Ammon's horn (tissue), 1 donor: ENCODE results near the gene TMEM250.
"Not testable (repeated sequence)": the region's sequence is repeated elsewhere in the genome, so short reads cannot be mapped to it uniquely, and the experiment has no call there.

Experiments
- DNase-seq: peaks from one replicate; pipeline ENCODE4 v3.0.0-alpha.2; 2016; ENCODE audit warnings: low spot score

The TMEM250 gene, protein sequence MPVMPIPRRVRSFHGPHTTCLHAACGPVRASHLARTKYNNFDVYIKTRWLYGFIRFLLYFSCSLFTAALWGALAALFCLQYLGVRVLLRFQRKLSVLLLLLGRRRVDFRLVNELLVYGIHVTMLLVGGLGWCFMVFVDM

DNA sequence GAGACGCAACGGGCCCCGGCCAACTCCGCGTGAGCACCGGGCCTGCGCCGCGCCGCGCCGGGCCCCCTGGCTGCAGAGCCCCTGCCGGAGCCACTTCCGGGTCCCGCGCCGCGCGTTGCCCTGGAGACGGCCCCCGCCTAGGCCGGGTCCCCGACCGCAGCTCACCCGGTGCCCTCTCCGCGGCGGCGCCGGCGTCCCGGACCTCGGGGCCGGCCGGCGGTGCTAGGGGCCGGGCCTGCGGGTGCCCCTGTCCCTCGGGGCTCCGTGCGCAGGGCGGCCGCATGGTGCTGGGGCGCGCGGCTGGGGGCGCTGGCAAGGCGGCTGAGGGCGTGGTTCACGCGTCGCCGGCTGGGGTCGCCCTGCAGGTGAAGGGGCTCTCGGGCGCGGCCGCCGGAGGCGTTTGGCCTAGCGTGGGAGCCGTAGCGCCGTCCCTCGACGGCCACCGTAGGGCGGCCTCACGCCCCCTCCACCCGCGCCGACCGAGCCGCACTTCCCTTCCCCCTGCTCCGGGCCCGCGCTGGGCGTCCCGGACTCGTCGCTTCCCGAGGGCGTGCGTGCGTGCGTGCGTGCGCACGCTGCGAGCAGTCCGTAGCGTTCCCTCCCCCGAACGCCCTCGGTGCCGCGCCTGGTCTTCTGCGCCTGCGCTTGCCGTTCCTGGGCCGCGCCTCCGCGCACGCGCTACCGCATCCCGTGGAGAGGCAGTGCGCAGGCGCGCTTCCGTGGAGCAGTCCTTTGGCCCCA lies at the start of gene TMEM250:
TMEM250 (minus strand) TSS at position 556 of the 741 bp plus-strand sequence. CDS start 1,975 bp downstream, outside the sequence.
- peak; percentile 95 for DNase-seq

GRCh38 chr9:136163248-136163850 lies 44.7 kb upstream of the TMEM250 start:
- DNase-seq: no peak

DNA sequence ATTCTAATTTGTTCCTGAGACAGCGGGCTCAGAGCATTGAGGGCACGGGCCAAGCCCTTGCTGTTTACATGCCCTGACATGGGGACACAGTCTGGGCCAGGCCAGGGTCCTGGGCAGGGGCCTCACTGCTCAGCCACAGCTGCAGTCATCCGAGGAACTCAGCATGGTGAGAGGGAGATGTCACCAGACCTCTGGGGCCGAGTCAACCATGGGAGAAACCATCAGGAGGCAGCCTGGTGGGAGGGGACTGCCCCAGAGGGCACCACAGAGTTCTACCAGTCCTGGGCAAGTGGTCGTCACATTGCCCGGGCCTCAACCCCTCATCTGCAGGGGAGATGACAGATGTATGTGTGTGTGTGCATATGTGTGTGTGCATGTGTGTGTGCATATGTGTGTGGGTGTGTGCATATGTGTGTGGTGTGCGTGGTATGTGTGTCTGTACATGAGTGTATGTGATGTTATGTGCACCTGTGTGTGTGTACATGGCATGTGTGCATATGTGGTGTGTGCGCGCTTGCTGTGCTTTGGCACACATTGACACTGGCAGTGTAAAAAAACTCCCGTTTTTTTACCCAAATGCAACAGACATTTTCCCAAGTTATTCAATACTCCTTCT lies 42.4 kb upstream of the TMEM250 start:
- no peak for DNase-seq

DNA sequence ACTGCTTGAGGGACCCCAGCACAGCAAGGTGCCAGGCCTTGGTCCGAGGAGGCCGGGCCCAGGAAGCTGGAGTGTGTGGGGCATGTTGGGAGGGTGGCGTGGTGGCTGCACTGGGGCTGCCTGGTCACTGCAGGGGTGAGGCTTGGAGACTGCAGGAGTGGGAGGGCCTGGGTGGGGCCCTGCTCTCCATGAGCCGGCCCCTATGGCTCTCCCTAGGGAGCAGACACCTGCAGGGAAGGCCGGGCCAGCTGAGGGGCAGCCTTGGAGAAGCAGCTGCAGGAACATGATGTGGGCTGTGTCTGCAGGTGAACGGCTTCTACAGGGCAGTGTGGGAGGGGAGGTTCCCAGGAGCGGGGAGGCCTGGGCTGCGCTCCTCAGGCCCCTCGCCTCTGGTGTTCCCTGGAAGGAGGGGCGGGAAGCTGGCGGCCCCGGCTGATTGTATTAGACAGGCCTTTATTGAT lies 41.7 kb upstream of the TMEM250 start:
- no peak for DNase-seq

GRCh38 chr9:136159851-136160250 lies 41.2 kb upstream of the TMEM250 start:
- no peak for DNase-seq

DNA sequence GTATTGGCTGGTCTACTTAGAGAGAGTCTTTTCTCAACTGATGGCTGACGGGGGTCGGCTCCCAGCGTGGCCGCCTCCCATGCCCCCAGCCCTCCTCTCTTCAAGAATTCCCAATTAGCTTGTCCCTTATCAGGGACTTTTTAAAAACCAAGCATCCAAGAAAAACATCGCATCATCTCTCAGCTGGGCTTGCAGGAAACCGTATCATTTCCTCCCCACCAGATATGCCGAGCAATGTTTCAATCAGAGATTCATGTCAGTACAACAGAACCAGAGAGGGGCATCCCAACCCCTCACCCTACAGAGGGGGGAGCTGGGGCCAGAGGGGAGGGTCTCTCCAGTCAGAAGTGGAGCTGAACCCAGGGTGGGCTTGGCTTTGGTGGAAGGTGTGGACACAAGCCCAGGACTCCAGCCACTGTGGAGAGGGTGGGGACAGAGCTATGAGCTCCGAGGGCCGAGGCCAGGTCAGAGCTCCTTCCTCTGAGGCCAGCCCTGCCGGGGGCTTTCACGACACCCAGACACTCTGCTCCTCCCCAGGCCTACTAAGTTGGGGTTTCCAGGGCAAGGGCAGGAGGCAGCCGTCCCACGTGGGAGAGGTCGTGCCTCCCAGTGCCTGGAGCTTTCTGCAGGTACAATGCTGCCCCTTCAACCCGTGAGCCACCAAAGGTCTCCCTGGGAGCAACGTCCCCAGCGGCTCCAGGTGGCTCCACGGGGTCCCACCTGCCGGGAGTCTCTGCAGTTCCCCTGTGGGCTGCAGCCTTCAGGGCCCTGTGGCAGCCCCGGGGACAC lies 39.0 kb upstream of the TMEM250 start:
- DNase-seq: no peak

DNA sequence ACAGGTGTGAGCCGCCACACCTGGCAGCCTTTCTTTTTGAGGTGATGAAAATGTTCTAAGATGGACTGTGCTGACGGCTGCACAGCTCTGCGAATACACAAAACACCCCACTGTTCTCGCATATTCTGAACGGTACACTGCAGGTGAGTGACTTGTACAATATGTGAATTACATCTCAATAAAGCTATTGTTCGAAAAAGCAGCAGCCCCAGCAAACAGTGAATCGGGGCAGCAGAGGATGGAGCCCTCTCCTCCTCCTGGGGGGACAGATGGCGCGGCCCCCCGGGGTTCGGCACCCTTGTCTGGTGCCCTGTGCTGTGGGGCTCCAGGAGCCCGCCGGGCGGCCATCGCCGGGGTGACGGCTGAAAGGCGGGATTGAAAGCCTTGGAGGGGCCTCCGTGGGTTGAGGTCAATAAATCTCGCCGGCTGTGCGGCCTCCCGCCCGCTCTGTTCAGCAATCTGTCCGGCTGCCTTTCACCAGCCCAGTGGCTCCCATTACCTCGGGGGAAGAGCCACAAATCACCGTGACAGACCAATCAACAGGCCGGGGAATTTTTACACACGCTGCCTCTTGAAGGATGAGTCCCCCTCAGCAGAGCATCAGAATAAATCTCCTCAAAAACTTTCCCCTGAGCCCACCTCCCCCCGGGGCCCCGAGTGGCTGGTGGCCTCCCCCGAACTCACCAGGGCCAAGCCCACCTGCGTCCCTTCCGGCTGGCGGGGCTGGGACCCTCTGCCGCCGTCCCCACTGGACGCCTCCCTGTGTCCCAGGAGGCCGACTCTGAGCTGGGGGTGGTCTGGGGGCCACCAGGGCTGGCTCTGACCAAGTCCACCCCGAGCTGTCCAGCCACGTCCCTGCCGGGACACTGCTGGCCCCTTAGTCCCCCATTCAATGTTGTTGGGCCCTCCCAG lies 37.8 kb upstream of the TMEM250 start:
- DNase-seq: no peak

GRCh38 chr9:136155576-136155975 lies 36.9 kb upstream of the TMEM250 start:
- DNase-seq: no peak

DNA sequence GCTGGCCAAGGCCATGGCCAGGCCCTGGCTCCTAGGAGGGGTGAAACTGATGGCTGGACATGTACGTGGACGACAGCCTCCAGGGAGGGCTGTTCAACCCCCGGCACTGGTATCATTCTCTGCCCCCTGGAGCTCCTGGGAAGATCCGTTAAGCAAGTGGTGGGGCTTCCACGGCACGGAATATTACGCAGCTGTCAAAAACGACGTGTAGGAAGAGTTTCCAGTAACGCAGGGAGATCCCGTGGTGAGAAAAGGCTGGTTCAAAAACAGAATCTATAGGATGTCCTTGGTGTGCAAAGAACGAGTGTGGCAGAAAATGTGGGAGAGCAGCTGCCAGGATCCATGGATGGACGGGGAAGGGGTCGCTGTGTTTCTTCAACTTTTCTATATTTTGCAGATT lies 36.3 kb upstream of the TMEM250 start:
- no peak for DNase-seq

DNA sequence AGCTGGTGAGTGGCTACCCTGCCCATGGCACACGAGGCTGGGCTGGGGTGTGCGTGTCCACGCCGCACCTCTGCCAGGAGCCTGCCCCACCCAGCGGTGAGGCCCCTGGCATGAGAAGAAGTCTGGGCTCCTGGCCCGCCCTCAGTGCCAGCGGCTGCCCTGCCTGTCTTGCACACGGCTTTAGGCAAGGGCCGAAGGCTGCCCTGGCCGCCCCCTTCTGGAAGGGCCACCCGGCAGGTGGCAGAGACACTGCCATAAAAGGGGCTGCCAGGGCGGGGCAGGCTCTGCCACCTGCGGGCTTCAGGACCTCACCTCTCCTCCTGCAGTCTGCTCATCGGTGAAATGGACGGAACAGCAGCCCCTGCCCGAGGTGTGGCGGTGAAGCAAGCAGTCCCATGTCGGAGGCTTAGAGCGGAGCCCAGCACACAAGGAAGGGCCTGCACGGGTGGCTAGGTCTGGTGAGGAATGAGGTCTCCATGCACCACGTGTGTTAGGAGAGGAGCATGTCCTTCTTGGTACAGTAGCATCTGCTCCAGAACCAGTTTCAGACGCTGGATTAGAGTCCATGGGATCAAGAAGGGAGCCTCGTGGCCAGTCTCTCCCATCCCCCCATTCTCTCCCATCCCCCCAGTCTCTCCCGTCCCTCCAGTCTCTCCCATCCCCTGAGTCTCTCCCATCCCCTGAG lies 34.8 kb upstream of the TMEM250 start:
- DNase-seq: no peak

GRCh38 chr9:136152931-136153330 lies 34.3 kb upstream of the TMEM250 start:
- no peak for DNase-seq

DNA sequence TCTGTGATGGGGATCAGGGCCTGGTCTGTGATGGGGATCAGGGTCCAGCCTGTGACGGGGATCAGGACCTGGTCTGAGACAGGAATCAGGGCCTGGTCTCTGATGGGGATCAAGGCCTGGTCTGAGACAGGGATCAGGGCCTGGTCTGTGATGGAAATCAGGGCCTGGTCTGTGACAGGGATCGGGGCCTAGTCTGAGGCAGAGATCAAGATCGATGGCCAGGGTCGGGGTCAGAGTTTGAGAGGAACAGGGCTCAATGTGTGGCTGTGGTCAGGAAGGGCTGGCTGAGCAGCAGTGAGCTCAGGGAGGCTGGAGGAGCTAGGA lies 33.8 kb upstream of the TMEM250 start:
- no peak for DNase-seq

- no peak for DNase-seq
Measured at GRCh38 chr9:136151848-136152542, 33.3 kb upstream of the TMEM250 start.

DNA sequence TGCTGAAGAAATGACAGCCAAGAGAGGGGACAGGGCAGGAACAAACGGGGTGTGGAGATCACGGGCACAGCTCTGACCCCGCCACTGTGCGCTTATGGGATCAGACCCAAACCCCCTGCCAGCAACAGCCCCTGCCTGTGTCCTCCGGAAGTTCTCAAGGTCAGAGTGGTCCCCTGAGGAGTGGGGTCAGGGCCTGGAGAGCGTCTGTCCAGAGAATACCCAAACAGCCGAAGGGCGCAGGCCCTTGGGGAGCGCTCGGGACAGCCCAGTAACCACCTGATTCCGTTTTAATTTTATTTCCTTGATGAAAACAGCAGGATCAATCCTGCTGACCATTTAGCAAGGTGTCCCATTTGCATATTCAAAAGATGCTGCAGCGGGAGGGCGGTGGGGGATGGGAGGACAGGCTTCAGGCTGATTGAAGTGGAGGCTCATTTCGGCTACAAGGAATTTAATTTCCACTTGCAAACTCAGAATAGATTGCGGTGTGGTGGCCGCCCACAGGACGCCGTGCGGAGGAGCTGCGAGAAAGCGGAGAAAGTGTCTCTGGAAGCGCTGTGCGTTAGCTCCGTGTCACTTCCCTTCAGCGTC lies 32.6 kb upstream of the TMEM250 start:
- no peak for DNase-seq

DNA sequence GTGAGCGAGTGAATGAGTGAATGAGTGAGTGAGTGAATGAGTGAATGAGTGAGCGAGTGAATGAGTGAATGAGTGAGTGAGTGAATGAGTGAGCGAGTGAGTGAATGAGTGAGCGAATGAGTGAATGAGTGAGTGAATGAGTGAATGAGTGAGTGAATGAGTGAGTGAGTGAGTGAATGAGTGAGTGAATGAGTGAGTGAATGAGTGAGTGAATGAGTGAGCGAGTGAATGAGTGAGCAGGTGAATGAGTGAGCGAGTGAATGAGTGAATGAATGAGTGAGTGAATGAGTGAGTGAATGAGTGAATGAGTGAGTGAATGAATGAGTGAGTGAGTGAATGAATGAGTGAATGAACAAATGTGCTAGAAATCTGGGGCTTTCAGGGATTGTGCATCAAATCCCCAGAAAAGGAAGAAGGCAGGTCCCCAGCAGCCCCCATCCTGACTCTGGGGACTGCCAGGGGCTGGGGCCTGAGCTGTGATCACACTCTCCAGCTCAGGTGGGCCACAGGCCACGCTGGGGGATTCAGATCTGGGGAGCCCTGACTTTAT lies 32.1 kb upstream of the TMEM250 start:
- DNase-seq: not testable (repeated sequence)

GRCh38 chr9:136149853-136150252 lies 31.2 kb upstream of the TMEM250 start:
- no peak for DNase-seq

GRCh38 chr9:136149337-136149736 lies 30.7 kb upstream of the TMEM250 start:
- no peak for DNase-seq

DNA sequence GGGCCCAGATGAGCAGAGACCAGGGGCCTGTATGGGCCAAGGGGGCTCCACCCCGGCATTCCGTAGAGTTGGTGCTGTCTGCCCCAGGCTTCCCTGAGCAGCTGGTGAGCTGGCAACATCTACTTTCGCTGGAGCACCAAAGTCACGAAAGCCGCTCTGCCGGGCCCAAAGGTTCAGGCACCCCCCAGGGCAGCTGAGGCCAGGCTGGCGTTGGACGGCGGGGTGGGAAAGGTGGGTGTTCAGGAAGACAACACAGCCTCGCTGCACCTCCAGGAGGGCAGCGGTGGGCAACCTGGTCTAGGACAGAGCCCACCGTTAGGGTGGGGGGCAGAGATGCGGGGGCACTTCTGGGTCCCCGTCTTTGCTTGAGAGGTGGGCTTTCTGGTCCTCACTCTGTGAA lies 30.1 kb upstream of the TMEM250 start:
- no peak for DNase-seq
